GM20000 (cell line): Measurements from ENCODE around the gene SSU72.

Experiments used
- DNase-seq: peaks from one replicate; pipeline ENCODE4 v3.0.0; 2012; ENCODE audit warnings: low spot score
- TF ChIP-seq, protein P1 (sequence below): IDR thresholded peaks from 2 replicates; pipeline ENCODE4 v1.5.1; 2012; ENCODE audit warnings: mild to moderate bottlenecking, control low read depth; ENCODE audit errors: extremely low read depth, missing control alignments

Gene SSU72

GRCh38 chr1:1601564-1602303 lies 27.1 kb upstream of the SSU72 start:
- DNase-seq, result no peak
- TF ChIP-seq, protein P1, sequence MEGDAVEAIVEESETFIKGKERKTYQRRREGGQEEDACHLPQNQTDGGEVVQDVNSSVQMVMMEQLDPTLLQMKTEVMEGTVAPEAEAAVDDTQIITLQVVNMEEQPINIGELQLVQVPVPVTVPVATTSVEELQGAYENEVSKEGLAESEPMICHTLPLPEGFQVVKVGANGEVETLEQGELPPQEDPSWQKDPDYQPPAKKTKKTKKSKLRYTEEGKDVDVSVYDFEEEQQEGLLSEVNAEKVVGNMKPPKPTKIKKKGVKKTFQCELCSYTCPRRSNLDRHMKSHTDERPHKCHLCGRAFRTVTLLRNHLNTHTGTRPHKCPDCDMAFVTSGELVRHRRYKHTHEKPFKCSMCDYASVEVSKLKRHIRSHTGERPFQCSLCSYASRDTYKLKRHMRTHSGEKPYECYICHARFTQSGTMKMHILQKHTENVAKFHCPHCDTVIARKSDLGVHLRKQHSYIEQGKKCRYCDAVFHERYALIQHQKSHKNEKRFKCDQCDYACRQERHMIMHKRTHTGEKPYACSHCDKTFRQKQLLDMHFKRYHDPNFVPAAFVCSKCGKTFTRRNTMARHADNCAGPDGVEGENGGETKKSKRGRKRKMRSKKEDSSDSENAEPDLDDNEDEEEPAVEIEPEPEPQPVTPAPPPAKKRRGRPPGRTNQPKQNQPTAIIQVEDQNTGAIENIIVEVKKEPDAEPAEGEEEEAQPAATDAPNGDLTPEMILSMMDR, result no peak

DNA sequence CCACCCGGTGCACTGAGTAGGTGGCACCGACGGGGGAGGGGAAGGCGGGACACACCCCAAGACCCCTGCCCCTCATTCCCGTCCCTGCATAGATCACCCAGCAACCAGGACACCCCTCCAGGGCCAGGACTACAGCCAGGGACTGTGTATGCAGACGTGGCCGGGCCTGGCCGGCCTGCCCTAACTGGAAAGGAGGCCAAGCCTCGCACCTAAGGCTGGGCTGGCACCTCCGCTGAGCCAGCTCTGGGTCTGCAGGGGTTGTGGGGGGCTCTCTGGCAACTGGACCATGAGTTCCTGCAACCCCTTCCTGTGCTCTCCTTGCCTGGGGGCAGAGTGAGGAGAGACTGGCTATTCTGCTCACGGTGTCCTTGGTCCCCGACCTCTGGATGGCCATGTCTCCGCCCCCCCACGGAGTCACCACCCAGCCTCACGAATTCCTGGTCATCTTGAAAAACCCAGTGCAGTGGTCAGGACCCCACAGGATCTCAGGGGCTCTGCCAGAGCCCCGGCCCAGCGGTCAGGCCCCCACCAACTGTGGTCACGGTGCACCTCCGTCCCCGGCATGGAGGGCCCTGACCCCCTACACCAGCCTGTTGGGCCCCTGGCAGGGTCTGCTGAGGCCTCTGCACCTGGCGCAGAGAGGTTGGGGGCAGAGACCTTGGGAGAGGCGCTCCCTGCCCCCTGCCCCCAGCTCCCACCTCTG lies 26.3 kb upstream of the SSU72 start:
- TF ChIP-seq, protein P1, result no peak
- peak; percentile 24 for DNase-seq

- peak; percentile 68 for DNase-seq
- TF ChIP-seq, protein P1, result no peak
Observed at GRCh38 chr1:1599935-1600860, 25.5 kb upstream of the SSU72 start, which contains the start of gene FNDC10. Gene FNDC10, minus strand, starts transcription at chr1:1600135. Its CDS starts 120 bp downstream, at chr1:1600015.

DNA sequence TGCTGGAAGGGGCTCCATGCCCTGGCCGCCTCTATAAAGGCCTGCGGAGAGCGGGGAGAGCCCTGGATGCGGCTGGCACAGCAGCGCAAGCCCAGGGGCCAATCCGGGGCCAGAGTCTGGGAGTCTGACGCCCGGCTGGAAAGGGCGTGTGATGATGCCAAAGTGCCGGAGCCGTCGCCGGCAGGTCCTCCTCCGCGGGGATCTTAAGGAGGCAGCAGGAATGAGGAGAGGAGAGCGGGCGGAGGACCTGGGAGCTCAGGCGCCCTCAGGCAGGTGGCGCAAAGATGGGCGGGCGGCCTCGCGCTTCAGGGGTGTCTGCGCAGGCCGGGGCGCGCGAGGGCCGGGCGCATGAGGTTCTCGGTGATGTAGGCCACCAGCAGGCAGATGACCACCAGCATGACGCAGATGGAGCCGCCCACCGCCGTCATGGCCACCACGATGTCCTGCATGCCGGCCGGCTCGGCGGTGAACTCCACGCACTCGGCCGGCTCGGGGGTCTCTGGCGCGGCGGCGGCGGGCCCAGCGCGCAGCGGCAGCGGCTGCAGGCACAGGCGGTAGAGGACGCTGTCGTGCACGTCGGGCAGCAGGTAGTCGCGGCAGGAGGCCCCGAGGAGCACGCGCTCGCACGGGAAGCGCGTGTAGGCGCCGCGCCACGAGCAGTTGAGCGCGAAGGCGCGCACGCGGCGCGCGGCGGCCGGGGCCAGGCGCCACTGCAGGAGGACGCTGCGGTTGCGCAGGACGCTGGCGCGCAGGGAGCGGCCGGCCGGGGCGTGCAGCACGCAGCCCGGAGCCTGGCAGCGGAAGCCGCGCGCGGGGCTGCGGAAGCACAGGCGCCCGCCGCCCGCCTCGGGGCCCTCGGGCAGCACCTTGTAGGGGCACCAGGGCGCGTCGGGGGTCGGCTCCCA lies 24.6 kb upstream of the SSU72 start:
- TF ChIP-seq, protein P1, result peak; percentile 24
- peak; percentile 83 for DNase-seq

DNA sequence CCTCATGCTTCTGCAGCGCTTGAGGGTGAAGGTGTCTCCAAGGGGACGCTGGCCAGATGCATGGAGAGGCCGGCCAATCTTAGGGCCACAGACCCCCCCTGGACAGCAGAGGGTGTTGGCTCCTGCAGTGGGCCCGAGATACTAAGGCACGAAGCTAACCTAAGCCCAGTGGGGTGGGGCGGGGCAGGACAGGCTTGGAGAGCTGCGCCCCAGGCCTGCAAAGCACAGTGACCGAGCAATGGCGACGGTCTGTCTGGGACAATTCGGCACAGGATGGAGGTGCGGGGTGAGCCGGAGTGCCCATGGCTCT lies 24.0 kb upstream of the SSU72 start:
- DNase-seq, result peak; percentile 33
- TF ChIP-seq, protein P1, result no peak

DNA sequence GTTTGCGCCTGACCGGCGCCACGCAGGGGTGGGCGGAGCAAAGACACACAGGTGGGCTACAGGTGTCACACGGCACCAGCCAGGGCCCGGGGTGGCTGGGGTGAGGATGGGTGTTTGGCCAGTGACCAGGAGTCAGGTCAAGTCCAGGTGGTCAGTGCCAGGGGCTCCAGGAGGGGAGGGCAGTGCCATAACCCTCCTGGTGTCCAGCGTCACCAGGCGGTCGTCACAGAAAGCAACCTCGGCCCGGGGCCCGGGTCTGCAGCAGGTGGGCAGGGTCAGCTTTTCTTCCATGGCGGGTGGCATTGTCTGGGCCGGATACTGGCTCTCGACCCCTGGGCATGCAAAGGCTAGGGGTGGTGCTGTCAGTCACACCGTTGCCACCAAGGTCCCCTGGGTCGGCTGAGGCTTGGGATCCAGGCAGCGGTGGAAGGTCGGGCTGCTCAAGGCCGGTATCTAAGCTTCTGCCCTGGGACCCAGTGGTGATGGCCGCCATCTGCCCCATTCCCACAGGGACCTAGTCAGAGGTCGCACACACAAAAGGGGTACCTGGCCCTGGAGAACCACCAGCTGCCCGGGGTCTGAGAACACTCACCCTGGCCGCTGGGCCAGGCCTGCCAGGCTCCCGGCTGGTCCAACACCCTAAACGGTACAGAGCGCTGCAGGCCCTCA lies 23.5 kb upstream of the SSU72 start:
- TF ChIP-seq, protein P1, result no peak
- peak; percentile 31 for DNase-seq
